Fibroblast of lung (primary cell): ENCODE results near the gene SLC39A9. TPM values are rescaled to one million over a fixed set of nuclear protein-coding genes. Genes with fewer than 3 reads are reported as not detected.

Source experiments
- DNase-seq, 2 donors: peaks; one replicate each; pipeline versions ENCODE4 v3.0.0 to v3.0.0-alpha.2; 2010; ENCODE audit warnings: low read depth in 2 of 2
- H2AFZ ChIP-seq: 2 replicates; pipeline ENCODE4 v1.5.1; 2012; ENCODE audit warnings: low read length, control low read depth, inconsistent platforms
- H3K27ac ChIP-seq: 2 replicates; pipeline ENCODE4 v1.5.1; 2011; ENCODE audit warnings: low read length, control low read depth; ENCODE audit not compliant: insufficient read depth
- H3K27me3 ChIP-seq: 2 replicates; pipeline ENCODE4 v1.5.1; 2011; ENCODE audit warnings: mild to moderate bottlenecking, low read length; ENCODE audit not compliant: control insufficient read depth, insufficient read depth
- H3K36me3 ChIP-seq: 2 replicates; pipeline ENCODE4 v1.5.1; 2011; ENCODE audit warnings: low read length; ENCODE audit not compliant: control insufficient read depth, insufficient read depth
- H3K4me1 ChIP-seq: 2 replicates; pipeline ENCODE4 v1.5.1; 2011; ENCODE audit warnings: low read length; ENCODE audit not compliant: control insufficient read depth, insufficient read depth; ENCODE audit errors: extremely low read depth
- H3K4me2 ChIP-seq: 2 replicates; pipeline ENCODE4 v1.5.1; 2011; ENCODE audit warnings: low read length, control low read depth; ENCODE audit not compliant: insufficient read depth; ENCODE audit errors: extremely low read depth
- H3K4me3 ChIP-seq, 4 experiments: fragments of 200-600 bp in 1 of 4; sonication (generic) in 1 of 4; replicated peaks in 1 of 4; 2 replicates each; pipeline ENCODE4 v1.5.1; 2011 to 2016; ENCODE audit warnings: low read length in 4 of 4, low read depth in 3 of 4, mild to moderate bottlenecking in 3 of 4, control low read depth in 2 of 4, inconsistent platforms in 1 of 4, mixed read lengths in 1 of 4; ENCODE audit not compliant: insufficient read depth in 1 of 4; ENCODE audit errors: control extremely low read depth in 1 of 4
- H3K79me2 ChIP-seq: 2 replicates; pipeline ENCODE4 v1.5.1; 2012; ENCODE audit warnings: mild to moderate bottlenecking, low read length, inconsistent platforms; ENCODE audit not compliant: control insufficient read depth, insufficient read depth
- H3K9ac ChIP-seq: 2 replicates; pipeline ENCODE4 v1.5.1; 2011; ENCODE audit warnings: mild to moderate bottlenecking, low read length, control low read depth; ENCODE audit not compliant: insufficient read depth
- H3K9me3 ChIP-seq: 2 replicates; pipeline ENCODE4 v1.5.1; 2012; ENCODE audit warnings: low read depth, low read length; ENCODE audit not compliant: control insufficient read depth, insufficient read depth
- H4K20me1 ChIP-seq: 2 replicates; pipeline ENCODE4 v1.5.1; 2011; ENCODE audit warnings: low read length; ENCODE audit not compliant: control insufficient read depth, insufficient read depth; ENCODE audit errors: extremely low read depth
- CTCF ChIP-seq, 2 donors: IDR thresholded peaks in 1 of 2; conservative IDR thresholded peaks in 1 of 2; 1 replicate in 1 of 2; 2 replicates in 1 of 2; pipeline ENCODE4 v1.5.1; 2011 to 2012; ENCODE audit warnings: low read length in 2 of 2, control low read depth in 1 of 2, inconsistent platforms in 1 of 2, low read depth in 1 of 2, mild to moderate bottlenecking in 1 of 2
- EZH2 ChIP-seq: IDR thresholded peaks from 2 replicates; pipeline ENCODE4 v1.5.1; 2012; ENCODE audit warnings: low read length, control low read depth, mild to moderate bottlenecking; ENCODE audit errors: missing control alignments
- polyA plus RNA-seq, 2 donors: library from polyadenylated mRNA; depleted of rRNA in 1 of 2; stranded (reverse) in 1 of 2; unstranded in 1 of 2; fragments of >200 nt; gene quantifications; 2 replicates each; pipeline ENCODE4 v1.2.1, GENCODE V29; 2011 to 2012; ENCODE audit warnings: missing spikeins in 1 of 2
- total RNA-seq: library from RNA; depleted of rRNA; stranded (reverse); fragments of >200 nt; gene quantifications from 2 replicates; pipeline ENCODE4 v1.2.1, GENCODE V29; 2014

Gene SLC39A9
- total and polyA plus RNA-seq, 2 donors (not counting 1 experiment from before 2014, with no cell fraction given) = 81.9 to 104 TPM

GRCh38 chr14:69449216-69449615 lies 50.7 kb downstream of the SLC39A9 start:
- H3K4me2 ChIP-seq = no peak overlapping the region
- H3K9ac ChIP-seq = no peak overlapping the region
- no peaks in the 10 kb centered on the region for H3K36me3 ChIP-seq
- no peak overlapping the region for H3K27ac ChIP-seq
- no peaks in the 10 kb centered on the region for H3K4me1 ChIP-seq
- H3K4me3 ChIP-seq = no peak overlapping the region
- no peaks in the 10 kb centered on the region for H3K27me3 ChIP-seq
- H3K9me3 ChIP-seq = no peaks in the 10 kb centered on the region
- no peak for DNase-seq
- no peaks in the 10 kb centered on the region for H4K20me1 ChIP-seq
- no peaks in the 10 kb centered on the region for H3K79me2 ChIP-seq
- no peak overlapping the region for H2AFZ ChIP-seq
- TF ChIP-seq EZH2 (no peak), CTCF (conservative IDR thresholded peaks at IDR 0.05 in 1 of 2, IDR thresholded peaks at IDR 0.05 in 1 of 2; ENCODE audit: low read depth in 1 of 2, low read length in 2 of 2) (no peak)

GRCh38 chr14:69451941-69452340 lies 53.4 kb downstream of the SLC39A9 start:
- H3K9me3 ChIP-seq = no peaks in the 10 kb centered on the region
- H3K4me2 ChIP-seq = no peak overlapping the region
- TF ChIP-seq CTCF (conservative IDR thresholded peaks at IDR 0.05 in 1 of 2, IDR thresholded peaks at IDR 0.05 in 1 of 2; ENCODE audit: low read depth in 1 of 2, low read length in 2 of 2) (no peak), EZH2 (no peak)

GRCh38 chr14:69458350-69458749 lies 59.9 kb downstream of the SLC39A9 start:
- DNase-seq = no peak
- Histone ChIP-seq H3K36me3 (peaks cover 7% of the 10 kb centered on the region), H3K27me3 (no peaks in the 10 kb centered on the region), H2AFZ (no peak overlapping the region), H3K27ac (no peak overlapping the region), H3K4me2 (no peak overlapping the region), H3K9me3 (no peaks in the 10 kb centered on the region), H3K4me1 (no peaks in the 10 kb centered on the region), H3K79me2 (no peaks in the 10 kb centered on the region), H4K20me1 (no peaks in the 10 kb centered on the region), H3K4me3 (no peak overlapping the region), H3K9ac (no peak overlapping the region)
- TF ChIP-seq EZH2 = no peak
- no peak for TF ChIP-seq CTCF (conservative IDR thresholded peaks at IDR 0.05 in 1 of 2, IDR thresholded peaks at IDR 0.05 in 1 of 2; ENCODE audit: low read depth in 1 of 2, low read length in 2 of 2)

More at GRCh38 chr14:69451941-69452340, 53.4 kb downstream of the SLC39A9 start:
- DNase-seq = no peak
- no peaks in the 10 kb centered on the region for H3K36me3 ChIP-seq
- no peaks in the 10 kb centered on the region for H4K20me1 ChIP-seq
- no peak overlapping the region for H3K4me3 ChIP-seq
- H3K9ac ChIP-seq = no peak overlapping the region
- no peak overlapping the region for H2AFZ ChIP-seq
- no peak overlapping the region for H3K27ac ChIP-seq
- no peaks in the 10 kb centered on the region for H3K4me1 ChIP-seq
- H3K27me3 ChIP-seq = no peaks in the 10 kb centered on the region
- H3K79me2 ChIP-seq = no peaks in the 10 kb centered on the region
